Left renal cortex interstitium (tissue), 4 donors: Measurements from ENCODE around the gene RAMAC. TPM values are rescaled to one million over a fixed set of nuclear protein-coding genes. Genes with fewer than 3 reads are reported as not detected.
"Not testable (repeated sequence)": the region's sequence is repeated elsewhere in the genome, so short reads cannot be mapped to it uniquely, and the experiment has no call there.

Source experiments
- DNase-seq, 4 donors: peaks; one replicate each; pipeline ENCODE4 v3.0.0-alpha.2; 2013; ENCODE audit warnings: low read depth in 4 of 4, low spot score in 2 of 4, missing footprints in 1 of 4
- polyA plus RNA-seq, 4 donors: library from polyadenylated mRNA; unstranded; fragments of 120-200 nt; gene quantifications; one replicate each; pipeline ENCODE4 v1.2.1, GENCODE V29; 2013; ENCODE audit not compliant: insufficient read length in 4 of 4

The RAMAC gene
- polyA plus RNA-seq, 4 donors: 36.5 to 47.9 (median 42.1) TPM

DNA sequence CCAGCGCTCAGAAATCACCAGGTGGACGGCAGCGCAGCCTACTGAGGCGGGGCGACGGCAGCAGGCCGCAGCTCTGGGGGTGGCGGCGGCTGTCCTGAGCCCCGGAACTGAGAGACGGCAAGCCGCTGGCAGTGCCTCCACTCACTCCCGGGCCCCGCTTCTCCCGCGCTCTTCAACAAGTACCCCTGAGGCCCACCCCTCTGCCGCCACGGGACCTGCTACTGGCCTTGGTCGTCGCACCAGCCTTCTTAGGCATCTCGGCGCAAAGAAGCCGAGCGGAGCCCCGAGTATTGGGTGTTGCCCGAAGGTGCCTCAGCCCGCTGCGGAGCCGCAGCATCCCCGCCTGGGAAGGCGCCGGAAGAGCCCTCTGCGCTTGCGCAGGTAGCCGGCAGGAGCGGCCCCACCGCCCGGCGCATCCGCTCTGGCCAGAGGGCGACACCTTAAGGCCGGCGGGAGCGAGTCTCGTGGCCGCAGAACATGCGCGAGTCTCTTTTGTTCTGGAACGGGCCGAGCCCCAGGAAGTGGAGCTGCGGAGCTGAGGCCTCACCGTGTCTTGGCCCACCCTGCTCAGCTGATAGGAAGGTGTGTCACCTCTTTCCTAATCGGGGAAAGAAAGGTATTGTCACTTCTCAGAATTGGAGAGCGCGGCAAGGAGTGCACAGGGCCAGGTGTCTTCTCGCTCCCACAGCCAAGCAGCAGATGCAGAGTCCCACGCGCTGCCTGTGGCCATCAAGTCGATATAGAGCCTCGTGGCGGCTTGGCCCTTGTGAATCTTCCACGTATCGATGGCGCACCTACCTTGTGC lies 25.5 kb downstream of the RAMAC start, which contains the start of gene C15orf40:
C15orf40 (minus strand) TSS at position 369 of the 805 bp plus-strand sequence; CDS start at position 337, 32 bp downstream.
- peak; percentile 78 to 88 (median 84) for DNase-seq

DNA sequence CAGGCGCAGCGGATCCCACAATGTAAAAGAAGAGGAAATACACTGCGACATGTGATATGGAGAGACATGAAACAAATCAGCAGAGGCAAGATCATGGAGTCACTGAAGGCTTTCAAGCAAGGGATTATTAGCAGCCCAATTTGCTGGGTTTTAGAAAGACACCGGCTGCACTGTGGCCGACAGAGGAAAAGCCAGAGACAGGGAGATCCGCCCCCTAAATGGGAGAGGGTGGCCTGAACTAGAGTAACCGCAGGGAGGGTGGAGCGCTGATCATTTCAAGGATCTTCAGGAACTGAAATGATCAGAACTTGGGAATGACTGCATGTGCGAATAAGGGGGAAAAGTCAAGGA lies 26.0 kb downstream of the RAMAC start:
- DNase-seq: no peak

DNA sequence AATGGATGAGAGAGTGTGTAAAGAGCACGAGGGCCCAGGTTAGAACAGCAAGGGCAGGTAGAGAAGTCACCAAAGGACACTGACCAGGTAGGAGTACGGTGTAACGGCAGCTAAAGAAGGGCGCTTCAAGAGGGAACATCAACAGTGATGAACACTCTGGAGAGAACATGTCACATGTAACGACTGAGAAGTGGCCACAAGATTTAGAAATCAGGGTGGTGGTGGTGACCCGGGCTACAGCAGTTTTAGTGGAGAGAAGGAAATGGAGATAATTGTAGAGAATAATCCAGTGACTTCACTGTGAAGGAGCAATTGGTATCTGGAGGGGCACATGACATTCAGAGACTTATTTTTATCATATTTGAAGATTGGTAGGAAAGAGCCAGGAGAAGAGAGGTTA lies 26.6 kb downstream of the RAMAC start:
- no peak for DNase-seq

DNA sequence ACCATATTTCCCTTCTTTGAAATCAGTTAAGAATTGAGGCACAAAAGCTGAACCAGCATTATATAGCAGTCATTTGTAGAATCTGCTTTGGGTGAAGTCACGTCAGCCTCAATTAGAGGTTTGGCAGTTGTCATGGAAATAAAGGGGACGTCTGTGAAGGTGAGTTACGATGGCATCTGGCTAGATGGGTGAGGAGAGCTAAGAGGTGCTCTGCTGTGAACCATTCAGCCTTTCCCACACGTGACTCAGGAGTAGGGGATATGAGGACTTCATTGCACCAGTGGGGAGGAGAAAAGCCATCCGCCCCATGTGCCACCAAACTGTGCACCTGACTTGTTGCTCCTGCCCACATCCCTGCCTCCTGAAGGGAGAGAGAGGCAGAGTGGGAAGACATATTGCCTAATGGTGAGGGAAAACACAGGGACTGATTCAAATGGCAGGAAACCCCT lies 28.2 kb downstream of the RAMAC start:
- DNase-seq: no peak

DNA sequence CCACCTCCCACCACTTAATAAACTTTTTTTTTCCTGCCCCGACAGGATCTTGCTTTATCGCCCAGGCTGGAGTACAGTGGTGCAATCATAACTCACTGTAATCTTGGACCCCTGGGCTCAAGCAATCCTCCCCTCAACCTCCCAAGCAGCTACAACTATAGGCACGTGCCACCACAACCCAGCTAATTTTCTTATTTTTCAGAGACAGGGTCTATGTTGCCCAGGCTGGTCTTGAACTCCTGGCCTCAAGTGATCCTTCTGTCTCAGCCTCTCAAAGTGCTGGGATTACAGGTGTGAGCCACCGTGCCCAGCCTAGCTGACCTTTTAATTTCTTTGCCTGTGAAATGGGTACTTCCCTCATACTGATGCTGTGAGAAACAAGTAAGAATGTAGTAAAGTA lies 29.4 kb downstream of the RAMAC start:
- DNase-seq: no peak

DNA sequence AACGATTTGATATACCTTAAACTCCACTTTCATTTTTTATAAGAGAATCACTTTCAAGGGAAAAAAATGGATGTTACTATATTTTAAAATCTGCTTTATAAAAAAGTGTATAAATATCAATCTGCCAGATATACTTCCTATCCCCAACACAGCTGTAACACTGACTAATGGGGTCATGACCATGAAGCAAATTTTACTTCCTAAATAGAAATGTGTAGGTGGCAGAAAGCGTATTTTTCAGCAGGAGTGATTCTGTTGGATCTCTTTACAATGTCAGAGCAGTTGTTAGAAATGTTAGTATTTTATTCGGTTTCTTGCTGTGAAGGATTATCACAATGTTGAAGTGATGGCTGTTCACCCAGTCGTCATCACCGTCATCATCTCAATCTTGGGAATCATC lies 30.9 kb downstream of the RAMAC start:
- no peak for DNase-seq

DNA sequence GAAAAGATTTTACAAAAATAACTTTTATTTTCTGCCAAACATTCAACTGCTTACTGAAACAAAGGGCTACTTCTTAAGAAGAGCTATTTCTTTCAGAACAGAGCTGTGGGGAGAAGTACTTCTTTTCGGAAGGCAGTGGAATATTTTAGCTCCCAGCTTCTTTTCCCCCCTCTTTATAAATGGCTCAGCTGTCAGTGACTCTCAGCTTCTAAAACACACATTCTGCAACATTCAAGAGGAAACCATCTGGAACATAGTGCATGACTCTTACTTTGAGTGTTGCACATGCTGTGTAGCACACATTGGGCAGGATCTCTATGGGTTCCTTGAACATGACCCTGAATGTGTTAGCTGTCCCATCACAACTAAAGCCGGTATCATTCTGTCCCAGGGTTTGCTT lies 32.4 kb downstream of the RAMAC start:
- DNase-seq: no peak

DNA sequence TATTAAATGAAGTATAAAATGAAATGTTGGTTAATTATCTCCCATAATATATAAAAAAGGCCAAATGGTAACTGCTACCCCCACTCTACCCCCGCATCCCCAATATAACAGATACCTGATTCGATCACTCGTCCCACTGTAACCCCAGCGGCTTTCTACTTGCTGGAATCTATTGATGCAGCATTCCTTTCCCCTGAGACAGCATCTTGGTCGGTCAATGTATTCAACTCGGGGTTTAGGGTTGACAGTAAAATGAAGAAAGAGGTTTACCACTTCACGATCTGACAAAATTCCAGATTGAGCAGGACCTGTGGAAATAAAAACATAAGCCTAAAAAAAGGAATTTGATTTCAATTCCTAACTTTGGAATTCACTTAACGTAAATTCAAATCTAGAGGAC lies 44.0 kb downstream of the RAMAC start:
- DNase-seq: no peak

DNA sequence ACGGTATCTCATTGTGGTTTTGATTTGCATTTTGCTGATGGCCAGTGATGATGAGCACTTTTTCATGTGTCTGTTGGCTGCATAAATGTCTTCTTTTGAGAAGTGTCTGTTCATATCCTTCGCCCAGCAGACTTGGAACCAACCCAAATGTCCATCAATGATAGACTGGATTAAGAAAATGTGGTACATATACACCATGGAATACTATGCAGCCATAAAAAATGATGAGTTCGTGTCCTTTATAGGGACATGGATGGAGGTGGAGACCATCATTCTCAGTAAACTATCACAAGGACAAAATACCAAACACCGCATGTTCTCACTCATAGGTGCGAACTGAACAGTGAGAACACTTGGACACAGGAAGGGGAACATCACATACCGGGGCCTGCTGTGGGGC lies 45.2 kb downstream of the RAMAC start:
- DNase-seq: not testable (repeated sequence)

DNA sequence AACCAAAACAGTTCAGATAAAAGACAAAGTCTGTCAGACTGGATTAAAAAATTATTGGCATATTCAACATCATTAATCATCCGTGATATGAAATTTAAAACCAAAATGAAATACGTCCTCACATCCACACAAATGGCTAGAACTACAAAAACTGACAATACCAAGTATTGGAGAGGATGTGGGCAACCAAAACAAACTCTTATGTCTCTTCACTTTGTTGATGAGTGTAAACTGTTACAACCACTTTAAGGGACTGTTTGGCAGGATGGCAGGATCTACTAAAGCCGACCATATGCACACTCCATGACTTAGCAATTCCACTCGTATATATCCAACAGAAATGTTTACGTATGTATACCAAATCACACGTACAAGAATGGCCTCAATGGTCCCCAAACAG lies 50.2 kb downstream of the RAMAC start:
- DNase-seq: no peak

DNA sequence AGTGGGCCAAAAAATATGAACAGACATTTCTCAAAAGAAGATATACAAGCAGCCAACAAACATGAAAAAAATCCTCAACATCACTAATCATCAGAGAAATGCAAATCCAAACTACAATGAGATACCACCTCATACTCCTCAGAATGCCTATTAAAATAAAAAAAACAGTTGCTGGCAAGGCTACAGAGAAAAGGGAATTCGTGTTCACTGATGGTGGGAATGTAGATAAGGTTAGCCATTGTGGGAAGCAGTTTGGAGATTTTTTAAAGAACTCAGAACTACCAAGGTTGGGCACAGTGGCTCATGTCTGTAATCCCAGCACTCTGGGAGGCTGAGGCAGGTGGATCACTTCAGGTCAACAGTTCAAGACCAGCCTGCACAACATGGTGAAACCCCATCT lies 53.2 kb downstream of the RAMAC start:
- no peak for DNase-seq

Other genes with a start within 250 kb of the RAMAC start
- gene FSD2, start 180.1 kb upstream of the RAMAC start, polyA plus RNA-seq: under 1 TPM in 3 of 4 donors, not detected in 1; 0.06 to 0.43 (median 0.36) TPM
- 10 to 100 TPM in 3 of 4 donors, 1 to 10 TPM in 1; 9.4 to 14.3 (median 12.9) TPM for gene WHAMM, start 176.6 kb upstream of the RAMAC start, polyA plus RNA-seq
- 10 to 100 TPM; 24.6 to 35.5 (median 29.7) TPM for gene HOMER2, start 33.5 kb upstream of the RAMAC start, polyA plus RNA-seq
- gene C15orf40, start 25.4 kb downstream of the RAMAC start, polyA plus RNA-seq: 10 to 100 TPM; 27.9 to 37.6 (median 28.4) TPM
- 10 to 100 TPM; 62.3 to 74.5 (median 67.2) TPM for gene BTBD1, start 81.0 kb downstream of the RAMAC start, polyA plus RNA-seq
- gene TM6SF1, start 121.4 kb downstream of the RAMAC start, polyA plus RNA-seq: 1 to 10 TPM; 1.5 to 2.7 (median 2.2) TPM
- 100 to 1,000 TPM in 1 of 4 donors, 10 to 100 TPM in 3; 87.7 to 105 (median 95.5) TPM for gene HDGFL3, start 221.6 kb downstream of the RAMAC start, polyA plus RNA-seq